22Rv1 (cell line): ENCODE measurements around the gene PLB1.

Experiments
- CTCF ChIP-seq: fragments of 450-650 bp; IDR thresholded peaks from 2 replicates; pipeline ENCODE4 v1.5.1; 2017; ENCODE audit warnings: mild to moderate bottlenecking
- ZFX ChIP-seq: fragments of 450-650 bp; IDR thresholded peaks from 2 replicates; pipeline ENCODE4 v1.6.1; 2017; ENCODE audit warnings: antibody characterized with exemption, borderline replicate concordance

- TF ChIP-seq CTCF, result no peak
- no peak for TF ChIP-seq ZFX
Measured at GRCh38 chr2:28678944-28679343, 183.1 kb downstream of the PLB1 start.
